ENCODE data around the gene MYBL2. TPM values are rescaled to one million over a fixed set of nuclear protein-coding genes. Genes with fewer than 3 reads are reported as not detected.

MYBL2 gene
- total RNA-seq, 4 donors from 2014 or later = 0.19 to 2.3 TPM; not detected in 2

GRCh38 chr20:43744151-43744611 is 77.3 kb downstream of the MYBL2 start:
- no peak for TF ChIP-seq CTCF (IDR thresholded peaks at IDR 0.05)
- DNase-seq (ENCODE audit: low spot score) = no peak
- ATAC-seq (ENCODE audit: low FRiP score) = no peak

GRCh38 chr20:43744966-43745730 is 78.2 kb downstream of the MYBL2 start:
- no peak for ATAC-seq (ENCODE audit: low FRiP score)
- no peak for TF ChIP-seq CTCF (IDR thresholded peaks at IDR 0.05)
- DNase-seq (ENCODE audit: low spot score) = no peak

GRCh38 chr20:43746344-43747137 is 79.6 kb downstream of the MYBL2 start:
- no peak for TF ChIP-seq CTCF (IDR thresholded peaks at IDR 0.05)

GRCh38 chr20:43748274-43748673 is 81.4 kb downstream of the MYBL2 start:
- TF ChIP-seq CTCF (IDR thresholded peaks at IDR 0.05) = no peak
- ATAC-seq (ENCODE audit: low FRiP score) (no peak), DNase-seq (ENCODE audit: low spot score) (no peak)

More at GRCh38 chr20:43746344-43747137, 79.6 kb downstream of the MYBL2 start:
- no peak for DNase-seq (ENCODE audit: low spot score)
- no peak for ATAC-seq (ENCODE audit: low FRiP score)

GRCh38 chr20:43749734-43750294 is 82.9 kb downstream of the MYBL2 start:
- TF ChIP-seq CTCF (IDR thresholded peaks at IDR 0.05) = peak in 2 of 3 donors; percentile 94 to 95
- peak; percentile 67 for ATAC-seq (ENCODE audit: low FRiP score)

GRCh38 chr20:43750774-43751166 is 83.9 kb downstream of the MYBL2 start:
- ATAC-seq (ENCODE audit: low FRiP score) (no peak), DNase-seq (ENCODE audit: low spot score) (no peak)

More at GRCh38 chr20:43749734-43750294, 82.9 kb downstream of the MYBL2 start:
- DNase-seq (ENCODE audit: low spot score) = peak; percentile 88

More at GRCh38 chr20:43750774-43751166, 83.9 kb downstream of the MYBL2 start:
- TF ChIP-seq CTCF (IDR thresholded peaks at IDR 0.05) = no peak

All from omental fat pad (tissue), 4 donors.